H1 (cell line): Measurements from ENCODE around the gene ZNHIT3. TPM values are rescaled to one million over a fixed set of nuclear protein-coding genes. Genes with fewer than 3 reads are reported as not detected.

Source experiments
- CTBP2 ChIP-seq: IDR thresholded peaks from 2 replicates; pipeline ENCODE4 v1.7.0; 2011; ENCODE audit warnings: borderline replicate concordance, mild to moderate bottlenecking, moderate library complexity, mixed read lengths, low read length; ENCODE audit not compliant: insufficient read depth, insufficient read length
- EGR1 ChIP-seq: IDR thresholded peaks from 2 replicates; pipeline ENCODE4 v1.6.1; 2011; ENCODE audit warnings: low read depth, low read length, borderline replicate concordance
- EP300 ChIP-seq, 2 experiments: IDR thresholded peaks; 1 replicate in 1 of 2; 2 replicates in 1 of 2; pipeline ENCODE4 v1.6.1; 2011 to 2012; ENCODE audit warnings: low read depth in 2 of 2, low read length in 2 of 2, mild to moderate bottlenecking in 2 of 2, borderline replicate concordance in 1 of 2, inconsistent platforms in 1 of 2, moderate library complexity in 1 of 2
- POLR2A ChIP-seq, 2 experiments: IDR thresholded peaks; 1 replicate in 1 of 2; 2 replicates in 1 of 2; pipeline ENCODE4 v1.6.1; 2011; ENCODE audit warnings: low read depth in 2 of 2, low read length in 2 of 2, mild to moderate bottlenecking in 2 of 2; ENCODE audit errors: control extremely low read depth in 1 of 2
- POU5F1 ChIP-seq: IDR thresholded peaks from 2 replicates; pipeline ENCODE4 v1.6.1; 2011; ENCODE audit warnings: low read depth, mild to moderate bottlenecking, low read length, moderate library complexity
- SIN3A ChIP-seq, 2 experiments: IDR thresholded peaks in 1 of 2; conservative IDR thresholded peaks in 1 of 2; 2 replicates each; pipeline ENCODE4 v1.6.1; 2011 to 2012; ENCODE audit warnings: low read length in 2 of 2, improper control_type of control experiment in 1 of 2, low read depth in 1 of 2, mild to moderate bottlenecking in 1 of 2
- polyA plus RNA-seq, 7 experiments: library from polyadenylated mRNA; depleted of rRNA in 3 of 7; stranded (reverse) in 5 of 7; unstranded in 2 of 7; fragments of >200 nt in 5 of 7; fragments of 200-250 nt in 2 of 7; gene quantifications; 1 replicate in 5 of 7; 2 replicates in 1 of 7; 4 replicates in 1 of 7; pipeline versions ENCODE4 v1.2.1 to v1.2.3, GENCODE V29; 2011 to 2013; ENCODE audit warnings: missing spikeins in 2 of 7, mixed read lengths in 2 of 7
- total RNA-seq: library from RNA; stranded (reverse); fragmentation: NEBNext Ultra II Directional; extraction: Animal tissue kit (Norgen Biotek cat#: 25700); gene quantifications from 2 replicates; pipeline ENCODE4 v1.2.1, GENCODE V29; 2021

Gene ZNHIT3
- total and polyA plus RNA-seq, 2 of the 8 experiments (the other 6 are each of a cell fraction or from before 2014, with no cell fraction given) = 59.1 to 147 TPM

- no peak for TF ChIP-seq POU5F1
- no peak for TF ChIP-seq POLR2A (IDR thresholded peaks at IDR 0.05; ENCODE audit: control extremely low read depth in 1 of 2, low read depth in 2 of 2, low read length in 2 of 2)
- no peak for TF ChIP-seq EGR1
- no peak for TF ChIP-seq EP300 (IDR thresholded peaks at IDR 0.05; ENCODE audit: borderline replicate concordance in 1 of 2, low read depth in 2 of 2, low read length in 2 of 2)
- TF ChIP-seq SIN3A (conservative IDR thresholded peaks at IDR 0.05 in 1 of 2, IDR thresholded peaks at IDR 0.05 in 1 of 2; ENCODE audit: low read depth in 1 of 2, low read length in 2 of 2) = no peak
- TF ChIP-seq CTBP2 = no peak
- TF ChIP-seq, all 59 proteins: peak for 0
These were observed 8.6 kb downstream of the ZNHIT3 start (continued) for GRCh38 chr17:36495076-36495578.
